GM13976 (cell line): ENCODE measurements around the gene KRT72.
A peak's percentile ranks its signal among the peaks of the same experiment; 100 is the strongest.

ENCODE experiments used
- DNase-seq: peaks from one replicate; pipeline ENCODE4 v3.0.0; 2012; ENCODE audit warnings: low spot score
- CTCF ChIP-seq: IDR thresholded peaks from 2 replicates; pipeline ENCODE4 v1.5.1; 2012; ENCODE audit warnings: borderline replicate concordance, mild to moderate bottlenecking; ENCODE audit not compliant: insufficient read depth; ENCODE audit errors: extremely low read depth, missing control alignments, control extremely low read depth
- in situ Hi-C: fragments of 300-500 bp; cut with MboI; formaldehyde crosslinking; loops from one replicate; pipeline ENCODE4 v1.12.0; 2022; ENCODE audit warnings: low sequenced_read_pairs, mixed read lengths, inconsistent platforms; ENCODE audit not compliant: unreplicated experiment

Gene KRT72

GRCh38 chr12:52582971-52583456 is 18.2 kb downstream of the KRT72 start:
- peak; percentile 51 for TF ChIP-seq CTCF
- in situ Hi-C loops = loop anchor here (10.0 kb wide), 1 partner anchor 292 kb away; no protein-coding TSS in a partner anchor
- peak; percentile 77 for DNase-seq

- in situ Hi-C loops = loop anchor here (10.0 kb wide), 1 partner anchor 292 kb away; no protein-coding TSS in a partner anchor
- DNase-seq = no peak
- TF ChIP-seq CTCF = no peak
Measured at GRCh38 chr12:52582486-52582885, 18.8 kb downstream of the KRT72 start.

- no peak for DNase-seq
- no peak for TF ChIP-seq CTCF
- in situ Hi-C loops = loop anchor here (10.0 kb wide), 1 partner anchor 293 kb away; no protein-coding TSS in a partner anchor
Measured at GRCh38 chr12:52581481-52581880, 19.8 kb downstream of the KRT72 start.

- TF ChIP-seq CTCF = no peak
- in situ Hi-C loops = loop anchor here (10.0 kb wide), 1 partner anchor 294 kb away; no protein-coding TSS in a partner anchor
Measured at GRCh38 chr12:52581066-52581465, 20.2 kb downstream of the KRT72 start.

GRCh38 chr12:52580496-52580895 is 20.8 kb downstream of the KRT72 start:
- no peak for DNase-seq
- no peak for TF ChIP-seq CTCF
- in situ Hi-C loops = loop anchor here (10.0 kb wide), 1 partner anchor 294 kb away; no protein-coding TSS in a partner anchor

More at GRCh38 chr12:52581066-52581465, 20.2 kb downstream of the KRT72 start:
- no peak for DNase-seq

GRCh38 chr12:52579468-52580465 is 21.5 kb downstream of the KRT72 start:
- in situ Hi-C loops = loop anchor here (10.0 kb wide), 1 partner anchor 295 kb away; no protein-coding TSS in a partner anchor
- DNase-seq = no peak
- TF ChIP-seq CTCF = no peak
